Large intestine (tissue), 12 donors: ENCODE measurements around the gene MAGEB1. TPM values are rescaled to one million over a fixed set of nuclear protein-coding genes. Genes with fewer than 3 reads are reported as not detected.

ENCODE experiments used
- DNase-seq, 2 donors: peaks; one replicate each; pipeline versions ENCODE4 v3.0.0 to v3.0.0-alpha.2; 2013
- H3K27ac ChIP-seq: one replicate; pipeline ENCODE4 v1.5.1; 2013; ENCODE audit warnings: low read length
- H3K27me3 ChIP-seq: 2 replicates; pipeline ENCODE4 v1.6.1; 2013; ENCODE audit warnings: low read length; ENCODE audit not compliant: control insufficient read depth, insufficient read depth
- H3K36me3 ChIP-seq: 2 replicates; pipeline ENCODE4 v1.6.1; 2013; ENCODE audit warnings: low read length; ENCODE audit not compliant: control insufficient read depth, insufficient read depth
- H3K4me1 ChIP-seq: one replicate; pipeline ENCODE4 v1.6.1; 2013; ENCODE audit warnings: low read length; ENCODE audit not compliant: control insufficient read depth, insufficient read depth
- H3K4me3 ChIP-seq: one replicate; pipeline ENCODE4 v1.5.1; 2013; ENCODE audit warnings: low read length
- H3K9me3 ChIP-seq: one replicate; pipeline ENCODE4 v1.6.1; 2013; ENCODE audit warnings: mild to moderate bottlenecking, low read depth, low read length, moderate library complexity; ENCODE audit not compliant: control insufficient read depth
- WGBS: methylation state at CpG from one replicate; pipeline ENCODE4 v1.1.5; 2013; ENCODE audit warnings: low lambda C conversion rate; ENCODE audit not compliant: insufficient coverage; 5-methylcytosine and 5-hydroxymethylcytosine counted together
- long read RNA-seq, 11 donors: transcript quantifications; one replicate each; lab custom pipeline, GENCODE V29; 2026
- polyA plus RNA-seq: library from polyadenylated mRNA; unstranded; fragments of 120-200 nt; gene quantifications from one replicate; pipeline ENCODE4 v1.2.1, GENCODE V29; 2013

MAGEB1 gene, protein sequence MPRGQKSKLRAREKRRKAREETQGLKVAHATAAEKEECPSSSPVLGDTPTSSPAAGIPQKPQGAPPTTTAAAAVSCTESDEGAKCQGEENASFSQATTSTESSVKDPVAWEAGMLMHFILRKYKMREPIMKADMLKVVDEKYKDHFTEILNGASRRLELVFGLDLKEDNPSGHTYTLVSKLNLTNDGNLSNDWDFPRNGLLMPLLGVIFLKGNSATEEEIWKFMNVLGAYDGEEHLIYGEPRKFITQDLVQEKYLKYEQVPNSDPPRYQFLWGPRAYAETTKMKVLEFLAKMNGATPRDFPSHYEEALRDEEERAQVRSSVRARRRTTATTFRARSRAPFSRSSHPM
- polyA plus RNA-seq: not detected
- long read RNA-seq, donor 1: 0 reads
- long read RNA-seq, donor 2: 0 reads
- long read RNA-seq, donor 3: 0 reads
- long read RNA-seq, donor 4: 0 reads
- long read RNA-seq, donor 5: 0 reads
- long read RNA-seq, donor 6: 0 reads
- long read RNA-seq, donor 7: 0 reads
- long read RNA-seq, donor 8: 0 reads
- long read RNA-seq, donor 9: 0 reads
- long read RNA-seq, donor 10: 0 reads
- long read RNA-seq, donor 11: 0 reads

DNA sequence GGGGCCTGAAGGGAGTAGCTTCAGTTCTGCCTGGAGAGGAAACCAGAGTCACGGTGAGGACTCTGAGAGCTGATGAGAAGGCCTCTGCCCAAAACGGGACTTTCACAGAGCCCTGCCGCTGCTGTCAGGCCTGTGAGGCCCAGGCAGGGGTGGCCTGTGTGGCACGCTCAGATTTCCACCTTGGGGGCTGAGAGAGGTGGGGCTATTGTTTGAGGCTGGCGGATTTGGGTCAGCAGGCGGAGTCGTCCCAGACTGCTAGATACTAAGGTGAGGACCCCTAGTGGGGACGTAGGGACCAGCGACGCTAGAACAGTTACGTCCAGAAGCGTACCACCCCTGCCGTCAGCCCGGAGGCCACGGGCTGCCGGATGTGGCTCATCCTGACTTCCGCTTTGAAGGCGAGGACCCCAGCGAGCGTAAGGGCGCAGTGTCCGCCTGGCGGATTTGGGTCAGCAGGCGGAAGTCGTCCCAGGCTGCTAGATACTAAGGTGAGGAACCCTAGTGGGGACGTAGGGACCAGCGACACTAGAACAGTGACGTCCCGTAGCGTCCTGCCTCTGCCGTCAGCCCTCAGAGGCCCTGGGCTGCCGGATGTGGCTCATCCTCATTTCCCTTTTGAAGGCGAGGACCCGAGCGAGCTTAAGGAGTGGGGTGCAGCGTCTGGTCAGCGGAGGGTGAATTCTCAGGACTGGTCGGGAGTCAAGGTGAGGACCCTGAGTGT lies at the start of gene MAGEB1:
Gene MAGEB1 (plus strand): TSS at position 378 of the 721 bp plus-strand sequence. CDS start 3,348 bp downstream, outside the sequence.
- no CpG with 5 or more reads among the region's 38 CpGs for WGBS
- no peaks in the 10 kb centered on the region for H3K27me3 ChIP-seq
- H3K27ac ChIP-seq: no peak within 1 kb of the TSS
- DNase-seq: no peak
- no peak within 1 kb of the TSS for H3K4me3 ChIP-seq
- peaks cover 3% of the 10 kb centered on the region for H3K9me3 ChIP-seq
- no peaks in the 10 kb centered on the region for H3K4me1 ChIP-seq
- no peaks in the 10 kb centered on the region for H3K36me3 ChIP-seq

GRCh38 chrX:30212172-30212571 lies 34.8 kb upstream of the MAGEB1 start:
- no peak for DNase-seq
- no CpG with 5 or more reads among the region's 2 CpGs for WGBS
- H3K4me1 ChIP-seq: no peaks in the 10 kb centered on the region
- no peak overlapping the region for H3K4me3 ChIP-seq
- no peak overlapping the region for H3K27ac ChIP-seq
- no peaks in the 10 kb centered on the region for H3K27me3 ChIP-seq
- no peaks in the 10 kb centered on the region for H3K36me3 ChIP-seq
- no peaks in the 10 kb centered on the region for H3K9me3 ChIP-seq

- no peak within 1 kb of the TSS for H3K4me3 ChIP-seq
- no peaks in the 10 kb centered on the region for H3K9me3 ChIP-seq
- H3K36me3 ChIP-seq: no peaks in the 10 kb centered on the region
- no CpG with 5 or more reads among the region's 29 CpGs for WGBS
- H3K4me1 ChIP-seq: no peaks in the 10 kb centered on the region
- no peak within 1 kb of the TSS for H3K27ac ChIP-seq
- no peaks in the 10 kb centered on the region for H3K27me3 ChIP-seq
- no peak for DNase-seq
Measured at GRCh38 chrX:30215357-30215843, 31.5 kb upstream of the MAGEB1 start, which contains the start of gene MAGEB2. MAGEB2 (plus strand) TSS chrX:30215563; CDS start chrX:30218581, 3,018 bp downstream.

GRCh38 chrX:30217465-30217864 lies 29.5 kb upstream of the MAGEB1 start:
- Histone ChIP-seq H3K4me3 (no peak overlapping the region), H3K36me3 (no peaks in the 10 kb centered on the region), H3K27ac (no peak overlapping the region), H3K4me1 (no peaks in the 10 kb centered on the region), H3K9me3 (no peaks in the 10 kb centered on the region), H3K27me3 (no peaks in the 10 kb centered on the region)
- DNase-seq: no peak
- no CpG with 5 or more reads among the region's 1 CpG for WGBS

DNA sequence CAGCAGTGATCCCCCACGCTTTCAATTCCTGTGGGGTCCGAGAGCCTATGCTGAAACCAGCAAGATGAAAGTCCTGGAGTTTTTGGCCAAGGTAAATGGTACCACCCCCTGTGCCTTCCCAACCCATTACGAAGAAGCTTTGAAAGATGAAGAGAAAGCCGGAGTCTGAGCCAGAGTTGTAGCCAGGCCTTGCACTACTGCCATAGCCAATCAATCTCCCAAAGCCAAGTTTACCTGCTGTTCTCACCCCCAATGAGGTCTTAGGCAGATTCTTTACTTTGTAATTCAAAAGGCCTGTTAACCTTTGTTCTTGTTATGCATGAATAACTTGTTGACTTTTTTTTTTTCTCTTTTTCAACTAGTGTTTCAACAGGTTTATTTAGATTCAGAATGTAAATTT lies 27.6 kb upstream of the MAGEB1 start:
- DNase-seq: no peak
- Histone ChIP-seq H3K4me1 (no peaks in the 10 kb centered on the region), H3K36me3 (no peaks in the 10 kb centered on the region), H3K9me3 (no peaks in the 10 kb centered on the region), H3K27me3 (no peaks in the 10 kb centered on the region), H3K4me3 (no peak overlapping the region), H3K27ac (no peak overlapping the region)
- WGBS: no CpG with 5 or more reads among the region's 4 CpGs

DNA sequence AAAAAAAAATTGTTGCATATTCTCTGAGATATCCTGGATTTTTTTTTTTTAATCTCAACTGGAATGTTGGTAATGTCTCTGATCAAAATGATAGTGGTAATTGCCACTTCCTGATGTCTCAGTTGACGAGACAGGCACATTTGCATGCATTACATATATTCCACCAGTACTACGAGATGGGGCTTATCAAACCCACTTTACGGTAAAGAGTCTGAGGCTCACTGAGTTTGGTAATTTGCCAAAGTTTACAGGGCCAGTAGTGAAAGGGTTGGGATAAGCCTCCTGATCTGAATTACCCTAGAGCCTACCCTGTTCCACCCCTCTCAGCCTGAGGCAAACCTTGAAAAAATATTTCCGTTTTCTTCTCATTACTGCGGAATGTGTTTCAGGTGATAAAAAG lies 26.3 kb upstream of the MAGEB1 start:
- DNase-seq: no peak
- H3K9me3 ChIP-seq: no peaks in the 10 kb centered on the region
- H3K36me3 ChIP-seq: no peaks in the 10 kb centered on the region
- H3K4me1 ChIP-seq: no peaks in the 10 kb centered on the region
- WGBS: no CpG with 5 or more reads among the region's 5 CpGs
- no peak overlapping the region for H3K4me3 ChIP-seq
- H3K27ac ChIP-seq: no peak overlapping the region
- no peaks in the 10 kb centered on the region for H3K27me3 ChIP-seq

GRCh38 chrX:30224536-30224935 lies 22.4 kb upstream of the MAGEB1 start:
- WGBS: no CpG with 5 or more reads among the region's 2 CpGs
- Histone ChIP-seq H3K27ac (no peak overlapping the region), H3K36me3 (no peaks in the 10 kb centered on the region), H3K4me1 (no peaks in the 10 kb centered on the region), H3K4me3 (no peak overlapping the region), H3K27me3 (no peaks in the 10 kb centered on the region), H3K9me3 (no peaks in the 10 kb centered on the region)
- no peak for DNase-seq

DNA sequence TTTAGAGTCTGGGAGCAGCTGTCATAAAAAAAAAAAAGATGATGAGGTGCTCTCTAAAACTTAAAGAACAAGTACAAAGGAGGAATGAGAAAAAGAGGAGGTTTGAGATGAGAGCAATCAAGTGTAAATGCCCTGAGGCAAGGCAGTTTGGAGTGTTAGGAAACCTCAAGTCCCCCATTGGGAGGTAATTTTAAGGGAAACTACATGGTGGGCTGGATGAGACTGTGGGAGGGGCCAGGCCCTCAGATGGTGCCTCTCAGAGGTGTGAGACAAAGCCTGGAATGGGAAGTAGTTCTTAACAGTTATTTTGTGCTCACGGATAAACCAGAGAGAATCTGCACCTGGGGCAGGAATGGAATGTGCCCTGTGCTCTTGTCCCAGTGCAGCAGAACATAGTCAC lies 18.4 kb upstream of the MAGEB1 start:
- no peaks in the 10 kb centered on the region for H3K4me1 ChIP-seq
- no peaks in the 10 kb centered on the region for H3K27me3 ChIP-seq
- no peaks in the 10 kb centered on the region for H3K36me3 ChIP-seq
- no peak overlapping the region for H3K4me3 ChIP-seq
- no CpG with 5 or more reads among the region's 1 CpG for WGBS
- DNase-seq: no peak
- H3K9me3 ChIP-seq: no peaks in the 10 kb centered on the region
- H3K27ac ChIP-seq: no peak overlapping the region

DNA sequence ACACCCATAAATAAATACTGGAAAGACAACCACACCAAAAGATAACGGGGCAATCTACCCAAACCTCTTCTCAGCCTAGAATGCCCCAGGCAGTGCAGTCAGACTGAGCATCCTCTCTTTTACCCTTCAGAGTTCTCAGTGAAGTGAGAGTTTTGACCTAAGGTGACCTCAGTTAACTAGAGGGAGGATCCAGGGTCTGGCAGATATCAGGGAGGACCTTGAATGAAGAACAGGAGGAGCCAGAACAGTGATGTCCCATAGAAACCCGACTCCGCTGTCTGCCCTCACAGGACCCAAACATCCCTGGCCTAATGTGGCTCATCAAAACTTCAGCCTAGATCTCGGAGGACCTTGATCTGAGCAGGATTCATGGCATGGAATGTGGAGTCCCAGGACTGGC lies 16.6 kb upstream of the MAGEB1 start, which contains the start of gene MAGEB3:
Gene MAGEB3 (plus strand): TSS at position 263 of the 400 bp plus-strand sequence. CDS start 5,268 bp downstream, outside the sequence.
- Histone ChIP-seq H3K36me3 (no peaks in the 10 kb centered on the region), H3K27me3 (no peaks in the 10 kb centered on the region), H3K4me1 (no peaks in the 10 kb centered on the region), H3K27ac (no peak within 1 kb of the TSS), H3K4me3 (no peak within 1 kb of the TSS), H3K9me3 (no peaks in the 10 kb centered on the region)
- WGBS: no CpG with 5 or more reads among the region's 4 CpGs
- DNase-seq: no peak

DNA sequence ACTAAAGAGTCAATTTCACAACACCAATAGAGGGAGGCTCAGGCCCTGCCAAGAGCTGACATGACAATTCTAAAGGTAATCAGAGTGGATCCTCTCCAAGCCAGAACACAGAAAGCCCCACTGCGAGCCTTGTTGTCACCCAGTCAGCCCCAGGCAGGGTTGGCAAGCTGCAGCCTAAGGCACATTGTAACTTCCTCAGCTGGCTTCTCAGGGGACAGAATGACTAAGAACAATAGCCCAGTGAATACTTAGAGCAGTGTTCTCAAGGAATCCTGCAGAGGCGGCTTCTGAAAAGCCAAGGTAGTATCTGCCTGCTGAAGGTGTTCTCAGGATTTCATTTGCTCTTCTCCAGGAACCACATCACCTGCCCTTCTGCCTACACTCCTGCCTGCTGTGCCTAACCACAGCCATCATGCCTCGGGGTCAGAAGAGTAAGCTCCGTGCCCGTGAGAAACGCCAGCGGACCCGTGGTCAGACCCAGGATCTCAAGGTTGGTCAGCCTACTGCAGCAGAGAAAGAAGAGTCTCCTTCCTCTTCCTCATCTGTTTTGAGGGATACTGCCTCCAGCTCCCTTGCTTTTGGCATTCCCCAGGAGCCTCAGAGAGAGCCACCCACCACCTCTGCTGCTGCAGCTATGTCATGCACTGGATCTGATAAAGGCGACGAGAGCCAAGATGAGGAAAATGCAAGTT lies 5.1 kb upstream of the MAGEB1 start, which contains the start of gene MAGEB4:
Gene MAGEB4 (plus strand): TSS at position 277 of the 692 bp plus-strand sequence. CDS start 136 bp downstream, at position 413.
- Histone ChIP-seq H3K27me3 (no peaks in the 10 kb centered on the region), H3K9me3 (peaks cover under 1% of the 10 kb centered on the region), H3K4me3 (no peak within 1 kb of the TSS), H3K4me1 (no peaks in the 10 kb centered on the region), H3K36me3 (no peaks in the 10 kb centered on the region), H3K27ac (no peak within 1 kb of the TSS)
- no CpG with 5 or more reads among the region's 10 CpGs for WGBS
- DNase-seq: no peak
